WTC11 (cell line): ENCODE data around the gene PLCH2.

Experiments
- CBFB ChIP-seq: sonication (generic); formaldehyde crosslinking; IDR thresholded peaks from 2 replicates; pipeline ENCODE4 v1.8.1; 2022; ENCODE audit warnings: mild to moderate bottlenecking, low read depth, missing genetic modification reagents
- ETV6 ChIP-seq: sonication (generic); formaldehyde crosslinking; IDR thresholded peaks from 2 replicates; pipeline ENCODE4 v1.8.1; 2022; ENCODE audit warnings: mild to moderate bottlenecking, missing genetic modification reagents
- TCF7 ChIP-seq: sonication (generic); formaldehyde crosslinking; IDR thresholded peaks from 2 replicates; pipeline ENCODE4 v1.8.0; 2022; ENCODE audit warnings: mild to moderate bottlenecking, low read depth, missing genetic modification reagents, moderate library complexity
- TEAD4 ChIP-seq: sonication (generic); formaldehyde crosslinking; IDR thresholded peaks from 2 replicates; pipeline ENCODE4 v1.8.0; 2022; ENCODE audit warnings: mild to moderate bottlenecking, missing genetic modification reagents
- TF ChIP-seq, protein P1 (sequence below): fragments of 200-600 bp; IDR thresholded peaks from 2 replicates; pipeline ENCODE4 v1.8.0; 2022; ENCODE audit warnings: antibody characterized with exemption

DNA sequence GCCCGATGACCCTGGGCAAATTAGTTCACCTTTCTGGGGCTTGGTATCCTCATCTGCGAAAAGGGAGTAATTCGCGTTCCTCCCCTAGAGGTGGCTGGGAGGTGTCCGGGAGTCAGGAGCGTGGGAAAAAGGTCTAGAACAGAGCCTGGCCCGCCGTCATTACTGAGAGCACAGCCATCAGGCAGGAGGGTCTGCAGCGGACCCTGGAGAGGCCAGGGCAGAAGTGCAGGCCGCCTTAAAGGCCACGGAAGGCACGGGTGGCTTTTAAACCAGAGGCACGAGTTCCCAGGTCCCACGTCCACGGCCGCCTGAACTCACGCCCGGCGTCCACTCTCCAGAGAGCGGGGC is 49.5 kb downstream of the PLCH2 start:
- TF ChIP-seq, protein P1, sequence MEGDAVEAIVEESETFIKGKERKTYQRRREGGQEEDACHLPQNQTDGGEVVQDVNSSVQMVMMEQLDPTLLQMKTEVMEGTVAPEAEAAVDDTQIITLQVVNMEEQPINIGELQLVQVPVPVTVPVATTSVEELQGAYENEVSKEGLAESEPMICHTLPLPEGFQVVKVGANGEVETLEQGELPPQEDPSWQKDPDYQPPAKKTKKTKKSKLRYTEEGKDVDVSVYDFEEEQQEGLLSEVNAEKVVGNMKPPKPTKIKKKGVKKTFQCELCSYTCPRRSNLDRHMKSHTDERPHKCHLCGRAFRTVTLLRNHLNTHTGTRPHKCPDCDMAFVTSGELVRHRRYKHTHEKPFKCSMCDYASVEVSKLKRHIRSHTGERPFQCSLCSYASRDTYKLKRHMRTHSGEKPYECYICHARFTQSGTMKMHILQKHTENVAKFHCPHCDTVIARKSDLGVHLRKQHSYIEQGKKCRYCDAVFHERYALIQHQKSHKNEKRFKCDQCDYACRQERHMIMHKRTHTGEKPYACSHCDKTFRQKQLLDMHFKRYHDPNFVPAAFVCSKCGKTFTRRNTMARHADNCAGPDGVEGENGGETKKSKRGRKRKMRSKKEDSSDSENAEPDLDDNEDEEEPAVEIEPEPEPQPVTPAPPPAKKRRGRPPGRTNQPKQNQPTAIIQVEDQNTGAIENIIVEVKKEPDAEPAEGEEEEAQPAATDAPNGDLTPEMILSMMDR, result no peak
- TF ChIP-seq TEAD4 (no peak), ETV6 (CRISPR knock-in tag) (no peak), CBFB (no peak), TCF7 (CRISPR knock-in tag) (no peak)
